Measurements from ENCODE around the gene PSPH.
"Not testable (repeated sequence)": the region's sequence is repeated elsewhere in the genome, so short reads cannot be mapped to it uniquely, and the experiment has no call there.

GRCh38 chr7:56092388-56092787 lies 41.1 kb upstream of the PSPH start:
- not testable (repeated sequence) for TF ChIP-seq CTCF, POLR2A (IDR thresholded peaks at IDR 0.05)
